GM21423 (cell line): ENCODE measurements around the gene FIGNL1.
"Not testable (repeated sequence)": the region's sequence is repeated elsewhere in the genome, so short reads cannot be mapped to it uniquely, and the experiment has no call there.

Source experiments
- ATAC-seq: cut with Tn5 transposase; IDR thresholded peaks from one replicate; pipeline ENCODE4 v1.9.1; 2021; ENCODE audit warnings: mild to moderate bottlenecking, moderate library complexity; ENCODE audit not compliant: unreplicated experiment

The FIGNL1 gene

GRCh38 chr7:50472427-50472826 is 22.3 kb upstream of the FIGNL1 start:
- ATAC-seq: no peak

GRCh38 chr7:50471970-50472369 is 21.8 kb upstream of the FIGNL1 start:
- ATAC-seq: no peak

GRCh38 chr7:50470250-50471163 is 20.4 kb upstream of the FIGNL1 start:
- no peak for ATAC-seq

- ATAC-seq: no peak
Measured at GRCh38 chr7:50469181-50469580, 19.0 kb upstream of the FIGNL1 start.

GRCh38 chr7:50467817-50468610 is 17.9 kb upstream of the FIGNL1 start:
- ATAC-seq: peak; percentile 89

- no peak for ATAC-seq
Measured at GRCh38 chr7:50466815-50467585, 16.9 kb upstream of the FIGNL1 start.

GRCh38 chr7:50463035-50463434 is 12.9 kb upstream of the FIGNL1 start:
- ATAC-seq: no peak

GRCh38 chr7:50462361-50462760 is 12.2 kb upstream of the FIGNL1 start:
- ATAC-seq: no peak

GRCh38 chr7:50461695-50462094 is 11.5 kb upstream of the FIGNL1 start:
- no peak for ATAC-seq

- not testable (repeated sequence) for ATAC-seq
Measured at GRCh38 chr7:50459183-50459582, 9.0 kb upstream of the FIGNL1 start.

- not testable (repeated sequence) for ATAC-seq
Measured at GRCh38 chr7:50458651-50459050, 8.5 kb upstream of the FIGNL1 start.

GRCh38 chr7:50456371-50457123 is 6.4 kb upstream of the FIGNL1 start:
- ATAC-seq: no peak

- no peak for ATAC-seq
Measured at GRCh38 chr7:50455658-50456057, 5.5 kb upstream of the FIGNL1 start.

GRCh38 chr7:50454968-50455367 is 4.8 kb upstream of the FIGNL1 start:
- ATAC-seq: no peak

- ATAC-seq: peak; percentile 19
Measured at GRCh38 chr7:50450590-50451032, 461 bp upstream of the FIGNL1 start.

GRCh38 chr7:50449501-50449880 is 659 bp downstream of the FIGNL1 start:
- no peak for ATAC-seq

- ATAC-seq: peak; percentile 30
Measured at GRCh38 chr7:50448823-50449222, 1.3 kb downstream of the FIGNL1 start.

- no peak for ATAC-seq
Measured at GRCh38 chr7:50446542-50446960, 3.6 kb downstream of the FIGNL1 start.

GRCh38 chr7:50436133-50436806 is 13.9 kb downstream of the FIGNL1 start:
- ATAC-seq: no peak
